Measurements from ENCODE around the gene P4HA2.

The P4HA2 gene

DNA sequence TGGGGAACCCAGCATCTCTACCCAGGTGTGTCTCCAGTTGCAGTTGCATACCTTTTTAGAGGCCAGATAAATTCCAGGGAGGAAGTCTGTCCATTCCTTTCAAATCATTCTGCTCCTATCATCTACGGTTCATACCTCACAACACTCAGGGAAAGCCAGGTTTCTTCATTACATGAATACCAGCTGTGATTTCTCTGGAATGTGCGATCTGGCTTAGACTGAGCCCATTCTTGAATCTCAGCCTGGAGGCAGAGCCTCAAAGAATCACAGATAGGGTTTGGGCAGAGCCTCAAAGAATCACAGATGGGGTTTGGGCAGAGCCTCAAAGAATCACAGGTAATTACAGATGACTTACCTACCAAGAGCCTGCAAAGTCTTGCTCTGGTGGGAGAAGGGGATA, 7.2 kb downstream of the P4HA2 start:
- Histone ChIP-seq H2AFZ (ENCODE audit: low read depth, low read length, severe bottlenecking) (no peak overlapping the region), H3K79me2 (ENCODE audit: insufficient read depth, low read length) (no peaks in the 10 kb centered on the region), H3K36me3 (ENCODE audit: low read length) (no peaks in the 10 kb centered on the region), H3K9me3 (ENCODE audit: insufficient read depth, low read length) (no peaks in the 10 kb centered on the region), H3K27ac (ENCODE audit: low read depth, low read length) (no peak overlapping the region), H3K4me3 (ENCODE audit: insufficient read depth, low read length, poor library complexity, severe bottlenecking) (no peak overlapping the region), H3K9ac (ENCODE audit: low read length) (no peak overlapping the region), H3K27me3 (ENCODE audit: low read length) (no peaks in the 10 kb centered on the region), H3K4me2 (ENCODE audit: low read depth, low read length, poor library complexity, severe bottlenecking) (no peak overlapping the region), H3K9me2 (replicated peaks; ENCODE audit: insufficient read depth, low read length) (no peaks in the 10 kb centered on the region), H4K20me1 (ENCODE audit: low read depth, low read length) (no peaks in the 10 kb centered on the region), H3F3A (ENCODE audit: insufficient read depth) (no peaks in the 10 kb centered on the region)
- no peak for TF ChIP-seq EZH2phosphoT487 (conservative IDR thresholded peaks at IDR 0.05; ENCODE audit: low read length)
- TF ChIP-seq, protein P1, sequence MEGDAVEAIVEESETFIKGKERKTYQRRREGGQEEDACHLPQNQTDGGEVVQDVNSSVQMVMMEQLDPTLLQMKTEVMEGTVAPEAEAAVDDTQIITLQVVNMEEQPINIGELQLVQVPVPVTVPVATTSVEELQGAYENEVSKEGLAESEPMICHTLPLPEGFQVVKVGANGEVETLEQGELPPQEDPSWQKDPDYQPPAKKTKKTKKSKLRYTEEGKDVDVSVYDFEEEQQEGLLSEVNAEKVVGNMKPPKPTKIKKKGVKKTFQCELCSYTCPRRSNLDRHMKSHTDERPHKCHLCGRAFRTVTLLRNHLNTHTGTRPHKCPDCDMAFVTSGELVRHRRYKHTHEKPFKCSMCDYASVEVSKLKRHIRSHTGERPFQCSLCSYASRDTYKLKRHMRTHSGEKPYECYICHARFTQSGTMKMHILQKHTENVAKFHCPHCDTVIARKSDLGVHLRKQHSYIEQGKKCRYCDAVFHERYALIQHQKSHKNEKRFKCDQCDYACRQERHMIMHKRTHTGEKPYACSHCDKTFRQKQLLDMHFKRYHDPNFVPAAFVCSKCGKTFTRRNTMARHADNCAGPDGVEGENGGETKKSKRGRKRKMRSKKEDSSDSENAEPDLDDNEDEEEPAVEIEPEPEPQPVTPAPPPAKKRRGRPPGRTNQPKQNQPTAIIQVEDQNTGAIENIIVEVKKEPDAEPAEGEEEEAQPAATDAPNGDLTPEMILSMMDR (IDR thresholded peaks at IDR 0.05; ENCODE audit: insufficient read depth, low read length, poor library complexity, severe bottlenecking) = no peak

- no peaks in the 10 kb centered on the region for H3K36me3 ChIP-seq (ENCODE audit: low read length)
- no peak overlapping the region for H2AFZ ChIP-seq (ENCODE audit: low read depth, low read length, severe bottlenecking)
- no peaks in the 10 kb centered on the region for H3K79me2 ChIP-seq (ENCODE audit: insufficient read depth, low read length)
- no peaks in the 10 kb centered on the region for H3K9me3 ChIP-seq (ENCODE audit: insufficient read depth, low read length)
- no peaks in the 10 kb centered on the region for H4K20me1 ChIP-seq (ENCODE audit: low read depth, low read length)
- no peaks in the 10 kb centered on the region for H3K27me3 ChIP-seq (ENCODE audit: low read length)
- H3K9me2 ChIP-seq (replicated peaks; ENCODE audit: insufficient read depth, low read length) = no peaks in the 10 kb centered on the region
- no peaks in the 10 kb centered on the region for H3F3A ChIP-seq (ENCODE audit: insufficient read depth)
- H3K4me2 ChIP-seq (ENCODE audit: low read depth, low read length, poor library complexity, severe bottlenecking) = no peak overlapping the region
- TF ChIP-seq, protein P1 (IDR thresholded peaks at IDR 0.05; ENCODE audit: insufficient read depth, low read length, poor library complexity, severe bottlenecking) = no peak
- TF ChIP-seq EZH2phosphoT487 (conservative IDR thresholded peaks at IDR 0.05; ENCODE audit: low read length) = no peak
- no peak overlapping the region for H3K4me3 ChIP-seq (ENCODE audit: insufficient read depth, low read length, poor library complexity, severe bottlenecking)
- no peak overlapping the region for H3K9ac ChIP-seq (ENCODE audit: low read length)
- no peak overlapping the region for H3K27ac ChIP-seq (ENCODE audit: low read depth, low read length)
Measured at GRCh38 chr5:132219981-132220380, 7.7 kb downstream of the P4HA2 start.

GRCh38 chr5:132219289-132219970, 8.2 kb downstream of the P4HA2 start:
- no peak overlapping the region for H2AFZ ChIP-seq (ENCODE audit: low read depth, low read length, severe bottlenecking)
- TF ChIP-seq, protein P1 (IDR thresholded peaks at IDR 0.05; ENCODE audit: insufficient read depth, low read length, poor library complexity, severe bottlenecking) = no peak
- no peak for TF ChIP-seq EZH2phosphoT487 (conservative IDR thresholded peaks at IDR 0.05; ENCODE audit: low read length)
- H3K4me3 ChIP-seq (ENCODE audit: insufficient read depth, low read length, poor library complexity, severe bottlenecking) = no peak overlapping the region
- no peaks in the 10 kb centered on the region for H3K36me3 ChIP-seq (ENCODE audit: low read length)
- no peaks in the 10 kb centered on the region for H3K27me3 ChIP-seq (ENCODE audit: low read length)
- H3K79me2 ChIP-seq (ENCODE audit: insufficient read depth, low read length) = no peaks in the 10 kb centered on the region
- no peaks in the 10 kb centered on the region for H4K20me1 ChIP-seq (ENCODE audit: low read depth, low read length)
- no peak overlapping the region for H3K4me2 ChIP-seq (ENCODE audit: low read depth, low read length, poor library complexity, severe bottlenecking)
- no peak overlapping the region for H3K27ac ChIP-seq (ENCODE audit: low read depth, low read length)
- no peaks in the 10 kb centered on the region for H3K9me2 ChIP-seq (replicated peaks; ENCODE audit: insufficient read depth, low read length)
- no peaks in the 10 kb centered on the region for H3F3A ChIP-seq (ENCODE audit: insufficient read depth)
- no peak overlapping the region for H3K9ac ChIP-seq (ENCODE audit: low read length)
- H3K9me3 ChIP-seq (ENCODE audit: insufficient read depth, low read length) = no peaks in the 10 kb centered on the region
